Coronary artery (tissue), 2 donors: ENCODE results near the gene ADAP2.
"Not testable (repeated sequence)": the region's sequence is repeated elsewhere in the genome, so short reads cannot be mapped to it uniquely, and the experiment has no call there.

Experiments used
- DNase-seq: peaks from one replicate; pipeline ENCODE4 v3.0.0-alpha.2; 2017; ENCODE audit warnings: low spot score
- H3K27ac ChIP-seq, 2 donors: fragments of 200-600 bp; sonication (generic); one replicate each; pipeline ENCODE4 v1.5.1; 2016 to 2019
- H3K4me3 ChIP-seq: fragments of 200-600 bp; sonication (generic); 2 replicates; pipeline ENCODE4 v1.5.1; 2016; ENCODE audit warnings: mild to moderate bottlenecking, moderate library complexity
- CTCF ChIP-seq: fragments of 200-600 bp; sonication (generic); IDR thresholded peaks from one replicate; pipeline ENCODE4 v1.5.1; 2019; ENCODE audit warnings: antibody characterized with exemption

Gene ADAP2

GRCh38 chr17:30922235-30923030 lies 688 bp downstream of the ADAP2 start:
- Histone ChIP-seq H3K27ac (peak overlapping the region in 1 of 2 donors; percentile 83), H3K4me3 (peak overlapping the region; percentile 83)
- no peak for DNase-seq
- TF ChIP-seq CTCF = no peak

GRCh38 chr17:30924341-30924740 lies 2.6 kb downstream of the ADAP2 start:
- Histone ChIP-seq H3K4me3 (no peak overlapping the region), H3K27ac (no peak overlapping the region)
- no peak for DNase-seq
- no peak for TF ChIP-seq CTCF

GRCh38 chr17:30926516-30926915 lies 4.8 kb downstream of the ADAP2 start:
- no peak overlapping the region for H3K27ac ChIP-seq
- no peak for DNase-seq
- H3K4me3 ChIP-seq = no peak overlapping the region
- TF ChIP-seq CTCF = no peak

GRCh38 chr17:30927756-30928155 lies 6.0 kb downstream of the ADAP2 start:
- Histone ChIP-seq H3K4me3 (no peak overlapping the region), H3K27ac (no peak overlapping the region)
- no peak for TF ChIP-seq CTCF
- no peak for DNase-seq

GRCh38 chr17:30928584-30928983 lies 6.8 kb downstream of the ADAP2 start:
- TF ChIP-seq CTCF = no peak
- H3K4me3 ChIP-seq = no peak overlapping the region
- DNase-seq = no peak
- H3K27ac ChIP-seq = no peak overlapping the region

- Histone ChIP-seq H3K4me3 (no peak overlapping the region), H3K27ac (no peak overlapping the region)
- no peak for DNase-seq
- no peak for TF ChIP-seq CTCF
These were observed 7.4 kb downstream of the ADAP2 start for GRCh38 chr17:30929081-30929633.

- H3K4me3 ChIP-seq, H3K27ac ChIP-seq, DNase-seq: not testable (repeated sequence)
These were observed 8.1 kb downstream of the ADAP2 start for GRCh38 chr17:30929861-30930260.
